Naive thymus-derived CD4-positive, alpha-beta T cell (primary cell): ENCODE data around the gene VSTM5. TPM values are rescaled to one million over a fixed set of nuclear protein-coding genes. Genes with fewer than 3 reads are reported as not detected.

Experiments used
- ATAC-seq: fragments of 150-1000 bp; cut with Tn5 transposase; 2 replicates; pipeline ENCODE4 v1.10.0; 2021; ENCODE audit warnings: mild to moderate bottlenecking, moderate library complexity
- CTCF ChIA-PET: fragments of 350-600 bp; sonication (Branson Sonifier 250); formaldehyde crosslinking; loops from one replicate; lab custom pipeline; 2021; ENCODE audit warnings: antibody characterized with exemption; lab: Charles Lee
- POLR2A ChIA-PET: fragments of 350-600 bp; sonication (Branson Sonifier 250); formaldehyde crosslinking; loops from one replicate; lab custom pipeline; 2021; ENCODE audit warnings: antibody characterized with exemption, inconsistent platforms; lab: Charles Lee
- DNase-seq, 9 donors: peaks; one replicate each; pipeline versions ENCODE4 v3.0.0 to v3.0.0-alpha.2; 2020 to 2022; ENCODE audit warnings: mixed read lengths in 1 of 9
- H3K27ac ChIP-seq: one replicate; pipeline ENCODE4 v1.7.0; 2013; ENCODE audit warnings: mild to moderate bottlenecking, low read depth, low read length, moderate library complexity
- H3K27me3 ChIP-seq, 2 donors: one replicate each; pipeline ENCODE4 v1.7.0; 2013; ENCODE audit warnings: low read length in 2 of 2, mild to moderate bottlenecking in 2 of 2, moderate library complexity in 2 of 2; ENCODE audit not compliant: control insufficient read depth in 2 of 2, insufficient read depth in 2 of 2
- H3K36me3 ChIP-seq, 3 experiments: 1 replicate in 2 of 3; 2 replicates in 1 of 3; pipeline ENCODE4 v1.7.0; 2013; ENCODE audit warnings: low read length in 3 of 3, mild to moderate bottlenecking in 3 of 3, moderate library complexity in 1 of 3; ENCODE audit not compliant: insufficient read depth in 3 of 3, control insufficient read depth in 2 of 3
- H3K4me1 ChIP-seq, 2 donors: one replicate each; pipeline ENCODE4 v1.7.0; 2013; ENCODE audit warnings: low read length in 2 of 2, mild to moderate bottlenecking in 2 of 2, moderate library complexity in 1 of 2; ENCODE audit not compliant: control insufficient read depth in 2 of 2, insufficient read depth in 2 of 2
- H3K4me3 ChIP-seq: 2 replicates; pipeline ENCODE4 v1.7.0; 2013; ENCODE audit warnings: mild to moderate bottlenecking, low read length
- H3K9me3 ChIP-seq, 3 experiments: 1 replicate in 2 of 3; 2 replicates in 1 of 3; pipeline ENCODE4 v1.7.0; 2013; ENCODE audit warnings: low read length in 3 of 3; ENCODE audit not compliant: control insufficient read depth in 2 of 3
- H3K27ac Mint-ChIP-seq, 9 donors: one replicate each; pipeline ENCODE4 v1.8.0; 2020 to 2022; ENCODE audit warnings: mixed read lengths in 9 of 9, mild to moderate bottlenecking in 8 of 9, moderate library complexity in 5 of 9, inconsistent platforms in 2 of 9
- H3K27me3 Mint-ChIP-seq, 5 donors: one replicate each; pipeline ENCODE4 v1.8.0; 2021 to 2022; ENCODE audit warnings: mixed read lengths in 5 of 5, mild to moderate bottlenecking in 1 of 5
- H3K36me3 Mint-ChIP-seq, 5 donors: one replicate each; pipeline ENCODE4 v1.8.0; 2020 to 2022; ENCODE audit warnings: mixed read lengths in 5 of 5, mild to moderate bottlenecking in 3 of 5, inconsistent platforms in 1 of 5
- H3K4me1 Mint-ChIP-seq, 7 donors: one replicate each; pipeline ENCODE4 v1.8.0; 2020 to 2022; ENCODE audit warnings: mixed read lengths in 7 of 7, mild to moderate bottlenecking in 3 of 7, inconsistent platforms in 1 of 7
- H3K4me3 Mint-ChIP-seq, 10 donors: one replicate each; pipeline ENCODE4 v1.8.0; 2020 to 2022; ENCODE audit warnings: mild to moderate bottlenecking in 10 of 10, mixed read lengths in 10 of 10, moderate library complexity in 6 of 10, inconsistent platforms in 2 of 10
- H3K9me3 Mint-ChIP-seq, 11 donors: one replicate each; pipeline ENCODE4 v1.8.0; 2020 to 2022; ENCODE audit warnings: mixed read lengths in 11 of 11, mild to moderate bottlenecking in 4 of 11, inconsistent platforms in 1 of 11, moderate library complexity in 1 of 11
- intact Hi-C, 2 donors: fragments of 100-400 bp; cut with micrococcal nuclease; formaldehyde crosslinking; loops; one replicate each; pipeline ENCODE4 v1.15.1; 2023
- polyA plus RNA-seq, 2 donors: library from polyadenylated mRNA; unstranded; fragments of 300-500 nt; fragmentation: Illumina TruSeq; gene quantifications; one replicate each; pipeline ENCODE4 v1.2.3, GENCODE V29; 2021
- total RNA-seq, 6 experiments: library from RNA in 5 of 6; stranded (reverse) in 5 of 6; gene quantifications; 1 replicate in 5 of 6; 2 replicates in 1 of 6; pipeline ENCODE4 v1.2.3 and lab custom pipeline; 2021 to 2026

VSTM5 gene
- total and polyA plus RNA-seq, 7 experiments from 2014 or later, result not detected

DNA sequence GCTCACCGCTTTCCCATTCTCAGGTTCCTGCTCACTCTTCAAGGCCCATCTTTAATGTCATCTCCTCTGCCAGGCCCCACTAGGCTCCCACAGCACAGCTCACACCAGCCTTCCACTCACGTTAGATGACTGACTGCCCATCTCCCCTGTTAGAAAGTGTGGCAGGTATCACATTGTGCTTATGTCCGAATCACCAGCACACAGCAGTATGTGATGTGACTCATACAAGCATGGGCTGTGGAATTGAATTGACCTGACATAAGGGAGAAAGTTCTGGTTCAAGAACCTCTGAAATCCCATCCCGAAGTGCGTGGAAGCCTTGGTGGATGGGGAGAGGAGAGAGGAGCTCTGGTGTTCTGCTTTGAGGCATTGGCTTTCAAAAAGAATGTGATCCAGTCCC lies 6.5 kb downstream of the VSTM5 start:
- Mint-ChIP-seq H3K27ac (no peak overlapping the region), H3K9me3 (peaks cover 0 to 4% (median 0%) of the 10 kb centered on the region in 11 donors), H3K36me3 (peaks cover 0 to 3% (median 0%) of the 10 kb centered on the region in 5 donors), H3K4me1 (no peaks in the 10 kb centered on the region), H3K4me3 (no peak overlapping the region), H3K27me3 (peaks cover 3 to 10% (median 4%) of the 10 kb centered on the region in 5 donors)
- intact Hi-C loops, result no loop called here
- Histone ChIP-seq H3K4me3 (no peak overlapping the region), H3K4me1 (no peaks in the 10 kb centered on the region), H3K9me3 (no peaks in the 10 kb centered on the region), H3K36me3 (no peaks in the 10 kb centered on the region), H3K27ac (no peak overlapping the region), H3K27me3 (no peaks in the 10 kb centered on the region)
- ChIA-PET CTCF (no interaction called here), POLR2A (no interaction called here)
- DNase-seq (no peak), ATAC-seq (no peak)

DNA sequence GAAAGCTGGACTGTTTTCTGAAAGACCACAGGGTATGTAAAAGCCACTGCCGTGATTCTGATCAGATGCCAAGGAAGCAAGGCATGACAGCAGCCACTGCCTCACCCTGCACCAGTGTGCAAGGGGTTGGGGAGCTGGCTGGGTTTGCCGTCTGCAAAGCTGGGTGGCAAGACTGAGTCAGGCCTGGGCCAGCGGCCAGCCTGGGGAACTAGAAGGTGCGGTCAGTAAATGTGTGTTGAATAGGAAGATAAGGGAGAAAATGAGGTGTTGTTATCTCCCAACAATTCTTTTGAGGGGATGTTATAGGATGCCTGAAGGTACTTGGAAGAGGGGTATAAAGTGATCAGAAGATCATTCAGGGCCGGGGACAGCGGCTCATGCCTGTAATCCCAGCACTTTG lies 8.0 kb downstream of the VSTM5 start:
- DNase-seq, result no peak
- H3K27ac Mint-ChIP-seq, result no peak overlapping the region
- peaks cover 0 to 4% (median 0%) of the 10 kb centered on the region in 11 donors for H3K9me3 Mint-ChIP-seq
- no peaks in the 10 kb centered on the region for H3K4me1 Mint-ChIP-seq
- CTCF ChIA-PET, result no interaction called here
- Histone ChIP-seq H3K27ac (no peak overlapping the region), H3K9me3 (no peaks in the 10 kb centered on the region), H3K4me3 (no peak overlapping the region), H3K4me1 (no peaks in the 10 kb centered on the region), H3K27me3 (no peaks in the 10 kb centered on the region), H3K36me3 (no peaks in the 10 kb centered on the region)
- intact Hi-C loops, result no loop called here
- no peak for ATAC-seq
- peaks cover 0 to 3% (median 0%) of the 10 kb centered on the region in 5 donors for H3K36me3 Mint-ChIP-seq
- peaks cover 0 to 5% (median 0%) of the 10 kb centered on the region in 5 donors for H3K27me3 Mint-ChIP-seq
- POLR2A ChIA-PET, result no interaction called here
- H3K4me3 Mint-ChIP-seq, result no peak overlapping the region

DNA sequence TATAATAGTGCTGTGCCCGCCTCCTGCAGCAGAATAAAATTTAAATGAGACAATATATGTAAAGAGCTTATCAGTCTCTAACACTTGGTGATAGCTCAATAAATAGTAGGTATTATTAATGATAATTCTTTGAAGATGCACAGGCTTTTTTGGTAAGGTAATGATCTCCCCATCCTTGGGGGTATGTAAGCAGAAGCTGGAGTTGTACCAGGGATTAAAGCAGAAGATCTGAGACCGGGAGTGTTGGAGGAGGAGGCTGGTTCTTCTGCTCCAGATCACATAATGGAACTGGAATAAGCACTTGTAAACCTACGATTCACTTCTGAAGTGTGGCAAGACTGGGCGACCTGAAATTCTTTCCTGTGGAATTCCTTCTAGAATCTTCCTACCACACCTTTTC lies 8.4 kb downstream of the VSTM5 start:
- no peaks in the 10 kb centered on the region for H3K27me3 ChIP-seq
- intact Hi-C loops, result no loop called here
- Mint-ChIP-seq H3K4me1 (no peaks in the 10 kb centered on the region), H3K4me3 (no peak overlapping the region), H3K27ac (no peak overlapping the region), H3K36me3 (peaks cover 0 to 3% (median 0%) of the 10 kb centered on the region in 5 donors), H3K9me3 (peaks cover 0 to 4% (median 0%) of the 10 kb centered on the region in 11 donors), H3K27me3 (peaks cover 0 to 5% (median 0%) of the 10 kb centered on the region in 5 donors)
- H3K27ac ChIP-seq, result no peak overlapping the region
- no peaks in the 10 kb centered on the region for H3K36me3 ChIP-seq
- POLR2A ChIA-PET, result no interaction called here
- no peaks in the 10 kb centered on the region for H3K9me3 ChIP-seq
- H3K4me3 ChIP-seq, result no peak overlapping the region
- H3K4me1 ChIP-seq, result no peaks in the 10 kb centered on the region
- DNase-seq, result no peak
- ATAC-seq, result no peak
- CTCF ChIA-PET, result no interaction called here

DNA sequence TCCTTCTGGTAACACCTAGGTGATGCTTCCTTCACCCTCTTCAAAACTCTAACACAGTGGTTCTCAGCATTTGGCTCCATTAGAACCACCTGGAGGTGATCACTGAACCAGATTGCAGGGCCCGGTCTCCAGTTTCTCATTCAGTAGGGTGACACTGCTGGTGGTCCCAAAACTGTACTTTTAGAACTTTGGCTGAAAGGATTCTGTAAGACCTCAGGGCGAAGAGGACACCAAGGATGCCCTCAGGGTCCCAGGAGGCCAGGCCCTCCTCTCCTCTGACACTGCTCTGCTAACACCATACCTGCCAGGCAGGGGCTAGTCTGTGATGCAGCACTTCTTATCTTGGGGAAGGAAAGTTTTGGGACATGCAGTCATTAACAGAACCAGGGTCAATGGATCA lies 9.0 kb downstream of the VSTM5 start:
- ATAC-seq (no peak), DNase-seq (no peak)
- H3K27me3 Mint-ChIP-seq, result peaks cover 0 to 5% (median 0%) of the 10 kb centered on the region in 5 donors
- Histone ChIP-seq H3K27me3 (no peaks in the 10 kb centered on the region), H3K9me3 (no peaks in the 10 kb centered on the region), H3K4me3 (no peak overlapping the region), H3K4me1 (no peaks in the 10 kb centered on the region), H3K36me3 (no peaks in the 10 kb centered on the region), H3K27ac (no peak overlapping the region)
- intact Hi-C loops, result no loop called here
- H3K36me3 Mint-ChIP-seq, result peaks cover 0 to 3% (median 0%) of the 10 kb centered on the region in 5 donors
- no peak overlapping the region for H3K27ac Mint-ChIP-seq
- H3K9me3 Mint-ChIP-seq, result peaks cover 0 to 4% (median 0%) of the 10 kb centered on the region in 11 donors
- POLR2A ChIA-PET, result no interaction called here
- no peak overlapping the region for H3K4me3 Mint-ChIP-seq
- H3K4me1 Mint-ChIP-seq, result no peaks in the 10 kb centered on the region
- CTCF ChIA-PET, result no interaction called here

DNA sequence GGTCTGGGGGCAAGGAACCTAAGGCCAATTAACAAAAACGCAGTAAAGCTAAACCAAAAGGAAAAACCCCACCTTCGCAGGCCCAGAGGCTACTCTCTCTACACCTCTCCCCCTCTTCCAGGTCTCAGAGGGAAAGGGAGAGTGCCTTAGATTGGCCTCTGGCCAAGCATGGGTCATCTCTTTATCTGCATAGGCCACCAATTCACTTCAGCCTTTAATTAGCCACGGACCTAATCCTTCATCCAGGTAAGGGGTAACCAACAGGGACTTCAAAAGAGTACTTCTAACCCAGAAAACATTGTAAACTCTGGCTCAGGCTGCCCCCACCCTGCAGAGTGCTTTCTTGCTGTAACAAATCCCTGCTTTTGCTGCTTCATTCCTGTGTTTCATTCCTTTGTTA lies 9.4 kb downstream of the VSTM5 start:
- Histone ChIP-seq H3K36me3 (no peaks in the 10 kb centered on the region), H3K4me1 (no peaks in the 10 kb centered on the region), H3K9me3 (no peaks in the 10 kb centered on the region), H3K4me3 (no peak overlapping the region), H3K27ac (no peak overlapping the region), H3K27me3 (no peaks in the 10 kb centered on the region)
- ChIA-PET POLR2A (no interaction called here), CTCF (no interaction called here)
- intact Hi-C loops, result no loop called here
- no peak overlapping the region for H3K4me3 Mint-ChIP-seq
- ATAC-seq (no peak), DNase-seq (no peak)
- no peak overlapping the region for H3K27ac Mint-ChIP-seq
- H3K36me3 Mint-ChIP-seq, result peaks cover 0 to 3% (median 0%) of the 10 kb centered on the region in 5 donors
- peaks cover 0 to 4% (median 0%) of the 10 kb centered on the region in 11 donors for H3K9me3 Mint-ChIP-seq
- peaks cover 0 to 4% (median 0%) of the 10 kb centered on the region in 5 donors for H3K27me3 Mint-ChIP-seq
- no peaks in the 10 kb centered on the region for H3K4me1 Mint-ChIP-seq

DNA sequence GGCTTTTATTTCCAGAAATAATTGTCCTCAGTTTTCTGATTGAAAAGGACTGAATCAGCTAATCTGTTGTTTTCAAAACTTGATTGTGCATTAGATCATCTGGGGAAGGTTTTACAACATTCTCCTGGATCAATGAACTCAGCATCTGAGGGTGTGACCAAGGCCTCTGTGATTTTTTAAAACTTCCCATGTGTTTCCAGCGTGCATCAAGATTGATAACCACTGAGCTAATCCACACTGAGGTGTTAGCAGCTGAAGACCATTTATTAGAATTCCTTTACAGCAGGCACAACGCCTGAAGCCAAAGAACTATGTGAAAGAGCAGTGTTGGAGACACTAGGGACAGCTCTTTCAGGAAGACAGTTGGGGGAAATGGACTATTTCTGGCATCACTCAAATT lies 10.2 kb downstream of the VSTM5 start:
- Mint-ChIP-seq H3K4me1 (no peaks in the 10 kb centered on the region), H3K9me3 (peaks cover 0 to 4% (median 0%) of the 10 kb centered on the region in 11 donors), H3K36me3 (peaks cover 0 to 3% (median 0%) of the 10 kb centered on the region in 5 donors), H3K27ac (no peak overlapping the region), H3K27me3 (no peaks in the 10 kb centered on the region), H3K4me3 (no peak overlapping the region)
- no peaks in the 10 kb centered on the region for H3K9me3 ChIP-seq
- no peaks in the 10 kb centered on the region for H3K27me3 ChIP-seq
- POLR2A ChIA-PET, result no interaction called here
- ATAC-seq, result no peak
- H3K27ac ChIP-seq, result no peak overlapping the region
- H3K4me1 ChIP-seq, result no peaks in the 10 kb centered on the region
- H3K36me3 ChIP-seq, result no peaks in the 10 kb centered on the region
- no peak for DNase-seq
- CTCF ChIA-PET, result no interaction called here
- no peak overlapping the region for H3K4me3 ChIP-seq
- intact Hi-C loops, result no loop called here

DNA sequence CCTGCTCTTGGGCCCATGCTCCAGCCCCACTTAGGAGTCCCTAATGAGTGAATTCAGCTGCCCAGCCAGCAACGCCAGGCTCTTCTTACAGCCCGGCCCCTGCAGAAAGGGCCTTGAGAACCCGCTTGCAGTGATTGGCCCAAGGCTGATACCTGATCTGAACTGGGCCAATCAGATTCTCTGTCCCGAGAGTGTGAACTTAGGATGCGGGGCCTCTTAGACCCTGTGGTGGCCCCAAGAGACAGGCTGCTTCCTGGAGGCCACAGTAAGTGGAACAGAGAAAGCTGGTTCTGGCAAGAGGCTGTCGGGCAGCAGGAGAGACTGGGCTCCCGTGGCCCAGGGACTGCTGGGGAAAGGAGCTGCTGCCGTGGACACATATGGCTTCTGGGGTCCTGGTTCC lies 11.5 kb downstream of the VSTM5 start:
- Mint-ChIP-seq H3K27me3 (peaks cover 0 to under 1% (median 0%) of the 10 kb centered on the region in 5 donors), H3K36me3 (peaks cover 0 to 3% (median 0%) of the 10 kb centered on the region in 5 donors), H3K4me3 (no peak overlapping the region), H3K4me1 (no peaks in the 10 kb centered on the region), H3K27ac (no peak overlapping the region), H3K9me3 (peaks cover 0 to 4% (median 0%) of the 10 kb centered on the region in 11 donors)
- no peaks in the 10 kb centered on the region for H3K9me3 ChIP-seq
- CTCF ChIA-PET, result interaction anchor here (0.6 kb wide), 1 partner anchor 1466 kb away, joined by 3 read pairs; no protein-coding TSS in a partner anchor
- DNase-seq, result no peak
- H3K4me3 ChIP-seq, result no peak overlapping the region
- no peak for ATAC-seq
- intact Hi-C loops, result no loop called here
- no peak overlapping the region for H3K27ac ChIP-seq
- POLR2A ChIA-PET, result no interaction called here
- no peaks in the 10 kb centered on the region for H3K36me3 ChIP-seq
- H3K4me1 ChIP-seq, result no peaks in the 10 kb centered on the region
- no peaks in the 10 kb centered on the region for H3K27me3 ChIP-seq
